Measurements from ENCODE around the gene OSBPL8.

Gene OSBPL8

DNA sequence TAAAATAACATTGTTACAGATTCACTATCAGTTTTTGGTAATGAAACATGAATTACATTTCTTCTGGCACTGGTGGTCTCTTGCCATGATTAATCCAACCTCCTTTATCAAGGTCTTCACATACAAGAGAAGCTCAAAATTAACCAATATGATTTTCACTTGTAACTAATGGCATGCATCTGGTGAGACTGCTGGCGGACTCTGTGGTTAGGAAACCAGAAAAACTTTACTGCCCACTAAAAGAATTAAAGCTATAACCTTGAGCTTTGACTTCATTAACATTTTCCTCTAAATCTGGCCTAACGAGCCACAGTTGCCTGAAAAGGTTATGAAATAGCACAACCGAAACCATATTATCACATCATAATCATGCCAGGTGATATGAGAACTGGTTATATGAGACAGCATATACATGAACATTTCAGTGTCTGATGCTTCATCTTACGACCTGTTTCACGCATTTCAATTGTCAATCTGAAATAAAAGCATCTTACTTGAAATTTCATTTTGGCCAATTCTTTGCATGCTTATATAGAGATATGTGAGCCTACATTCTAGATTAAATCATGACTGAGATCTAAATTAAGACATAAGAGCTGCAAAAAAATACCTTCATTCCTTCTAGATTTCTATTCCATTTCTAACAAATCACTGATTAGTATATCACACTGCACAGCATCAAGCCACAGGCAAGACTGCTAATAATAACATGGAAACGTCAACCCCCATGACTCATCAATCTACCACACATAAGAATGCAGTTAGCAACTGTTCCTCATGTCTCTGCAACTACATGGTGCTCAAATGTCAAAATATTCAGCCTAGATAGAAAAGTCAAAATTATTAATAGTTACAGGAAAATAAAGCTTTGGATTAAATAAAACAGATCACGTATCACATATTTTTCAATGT lies 89.3 kb downstream of the OSBPL8 start:
- DNase-seq (ENCODE audit: low read depth, low spot score) = no peak

GRCh38 chr12:76464631-76465166 lies 94.9 kb downstream of the OSBPL8 start:
- DNase-seq (ENCODE audit: low read depth, low spot score) = no peak

DNA sequence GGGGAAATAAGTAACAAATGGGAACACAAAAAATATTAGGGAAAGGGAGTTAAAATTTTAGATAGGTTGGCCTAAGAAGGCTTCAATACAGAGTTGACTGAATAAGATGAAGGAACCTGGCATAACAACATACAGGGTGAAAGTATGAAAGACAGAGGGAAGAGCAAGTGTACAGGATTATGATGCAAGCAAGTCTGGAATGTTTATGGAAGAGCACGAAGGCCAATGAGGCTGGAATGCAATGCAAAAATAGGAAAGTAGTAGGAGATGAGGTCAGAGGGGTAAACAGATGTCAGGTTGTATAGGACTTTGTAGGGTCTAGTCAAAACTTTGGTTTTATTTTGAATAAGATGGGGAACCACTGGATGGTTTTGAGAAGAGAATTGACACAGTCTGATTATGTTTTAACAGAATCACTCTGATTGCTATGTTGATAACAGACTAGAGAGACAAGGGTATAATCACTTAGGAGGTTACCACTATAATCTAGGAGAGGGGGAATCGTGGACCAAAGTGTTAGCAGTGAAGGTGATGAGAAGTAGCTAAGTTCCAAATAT lies 96.8 kb downstream of the OSBPL8 start:
- DNase-seq (ENCODE audit: low read depth, low spot score) = no peak

GRCh38 chr12:76460807-76461206 lies 98.8 kb downstream of the OSBPL8 start:
- no peak for DNase-seq (ENCODE audit: low read depth, low spot score)

DNA sequence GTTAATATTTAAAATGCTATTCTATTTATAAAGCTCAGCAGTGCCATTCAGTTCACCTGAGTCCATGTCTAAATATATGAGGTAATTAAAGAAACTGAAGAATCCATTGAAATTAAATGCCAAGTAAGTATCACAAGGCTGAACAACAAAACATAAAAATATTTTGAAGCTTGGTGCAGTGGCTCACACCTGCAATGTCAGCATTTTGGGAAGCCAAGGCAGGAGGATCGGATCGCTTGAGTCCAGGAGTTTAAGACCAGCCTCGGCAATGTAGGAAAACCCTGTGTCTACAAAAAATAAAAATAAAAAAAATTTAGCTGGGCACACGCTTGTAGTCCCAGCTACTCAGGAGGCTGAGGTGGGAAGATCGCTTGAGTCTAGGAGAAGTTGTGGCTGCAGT lies 101.8 kb downstream of the OSBPL8 start:
- no peak for DNase-seq (ENCODE audit: low read depth, low spot score)

GRCh38 chr12:76457010-76457409 lies 102.6 kb downstream of the OSBPL8 start:
- no peak for DNase-seq (ENCODE audit: low read depth, low spot score)

DNA sequence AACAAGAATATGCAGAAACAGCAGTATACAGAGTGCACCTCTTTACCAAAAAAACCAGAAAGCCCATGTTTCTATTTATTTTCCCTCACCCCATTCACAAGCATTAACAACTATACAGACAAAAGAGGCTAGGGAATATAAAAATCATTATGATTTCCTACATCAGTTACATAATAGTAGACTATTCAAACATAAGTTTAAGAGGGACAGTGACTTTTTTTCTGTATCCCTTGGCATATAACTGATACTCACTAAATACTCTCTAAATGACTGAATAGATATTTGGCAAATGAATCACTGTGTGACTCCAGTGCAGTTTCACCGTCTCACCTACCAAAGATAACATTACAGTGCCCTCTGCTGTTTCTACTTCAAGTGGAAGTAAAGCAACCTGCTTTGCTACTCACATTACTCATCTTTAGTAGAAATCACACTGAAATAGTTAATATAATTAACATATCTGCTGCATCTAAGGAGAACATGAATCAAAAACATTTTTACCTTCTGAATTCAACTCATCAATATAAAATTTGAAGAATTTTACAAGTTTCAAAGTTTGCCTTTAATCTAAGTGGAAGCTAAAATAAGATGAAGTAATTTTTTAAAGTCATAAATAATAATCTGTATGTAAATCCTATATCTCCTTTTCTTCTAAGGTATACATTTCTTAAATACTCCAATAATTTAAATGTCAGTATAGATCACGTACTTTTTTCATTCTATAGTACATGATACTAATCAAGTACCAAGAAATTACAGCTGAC lies 103.8 kb downstream of the OSBPL8 start:
- DNase-seq (ENCODE audit: low read depth, low spot score) = peak; percentile 17

- DNase-seq (ENCODE audit: low read depth, low spot score) = no peak
These were observed 108.0 kb downstream of the OSBPL8 start for GRCh38 chr12:76451528-76451927.

DNA sequence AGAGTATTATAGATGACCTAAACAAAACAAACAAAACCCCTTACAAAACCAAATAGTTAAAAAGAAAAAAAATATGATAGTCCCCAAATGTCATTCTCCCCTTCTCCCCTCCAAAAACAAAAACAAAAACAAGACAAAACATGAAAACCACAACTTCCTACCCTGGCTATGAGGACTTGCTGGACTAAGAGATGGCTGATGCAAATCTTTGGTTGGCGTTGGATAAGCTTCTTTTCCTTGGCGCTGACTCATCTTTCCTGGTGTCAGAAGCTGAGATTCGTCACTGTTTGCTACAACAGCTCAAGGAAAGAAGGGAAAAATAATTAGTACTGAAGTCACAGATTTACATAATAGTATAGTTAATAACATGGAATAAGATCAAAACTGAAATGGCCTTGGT lies 108.9 kb downstream of the OSBPL8 start:
- DNase-seq (ENCODE audit: low read depth, low spot score) = no peak

- DNase-seq (ENCODE audit: low read depth, low spot score) = no peak
These were observed 109.6 kb downstream of the OSBPL8 start for GRCh38 chr12:76449993-76450392.

DNA sequence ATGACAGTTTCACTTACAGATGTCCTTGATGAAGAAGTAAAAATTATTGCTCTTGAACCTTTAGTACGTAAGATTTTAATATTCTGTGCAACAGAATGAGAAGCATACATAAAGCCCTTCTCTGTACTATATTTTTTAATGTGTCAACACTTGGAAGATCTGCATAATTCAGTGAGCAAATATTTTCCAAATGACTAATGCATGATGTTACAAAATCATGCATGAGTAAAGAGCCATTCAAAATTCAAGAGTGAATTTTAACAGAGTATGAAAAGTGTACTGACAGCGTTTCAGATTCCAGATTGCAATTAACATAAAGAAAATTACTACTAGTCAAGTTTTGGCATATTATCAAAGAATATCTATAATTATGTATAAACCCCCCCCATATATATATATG lies 110.0 kb downstream of the OSBPL8 start:
- no peak for DNase-seq (ENCODE audit: low read depth, low spot score)

DNA sequence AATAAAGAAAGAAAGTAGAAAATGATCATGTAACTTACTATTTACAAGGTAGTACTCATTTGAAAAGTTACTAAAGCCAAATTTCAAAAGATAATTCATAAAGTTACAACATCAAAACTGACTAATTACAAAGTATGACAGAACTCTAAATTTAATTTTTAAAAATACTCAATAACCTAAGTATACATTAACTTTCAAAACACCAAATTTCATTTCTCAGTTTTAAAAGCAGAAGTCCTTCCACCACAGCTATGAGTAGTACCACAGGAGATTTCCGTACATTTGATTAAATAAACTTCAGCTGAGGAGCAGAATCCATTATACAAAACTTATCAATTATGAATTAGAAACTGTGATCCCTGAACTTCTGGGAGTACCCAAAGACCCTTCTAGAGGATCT lies 110.6 kb downstream of the OSBPL8 start:
- no peak for DNase-seq (ENCODE audit: low read depth, low spot score)

DNA sequence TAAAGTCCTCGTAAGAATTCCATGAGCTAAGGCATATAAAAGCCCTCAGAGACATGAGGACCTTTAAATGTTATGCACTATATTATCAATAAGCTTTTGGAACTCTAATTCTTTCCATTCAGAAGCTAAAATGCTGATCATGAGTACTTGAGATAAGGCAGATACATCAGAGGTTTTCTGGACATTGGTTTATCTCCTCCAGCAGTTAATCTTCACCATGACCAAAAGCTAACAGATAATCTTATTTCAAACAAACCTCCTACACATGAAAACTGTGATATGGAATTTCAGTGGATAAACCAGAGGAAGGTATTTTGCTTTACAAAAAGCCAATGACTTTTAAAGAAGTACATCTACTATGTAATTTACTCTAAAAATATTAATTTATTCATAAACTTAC lies 113.5 kb downstream of the OSBPL8 start:
- DNase-seq (ENCODE audit: low read depth, low spot score) = no peak

DNA sequence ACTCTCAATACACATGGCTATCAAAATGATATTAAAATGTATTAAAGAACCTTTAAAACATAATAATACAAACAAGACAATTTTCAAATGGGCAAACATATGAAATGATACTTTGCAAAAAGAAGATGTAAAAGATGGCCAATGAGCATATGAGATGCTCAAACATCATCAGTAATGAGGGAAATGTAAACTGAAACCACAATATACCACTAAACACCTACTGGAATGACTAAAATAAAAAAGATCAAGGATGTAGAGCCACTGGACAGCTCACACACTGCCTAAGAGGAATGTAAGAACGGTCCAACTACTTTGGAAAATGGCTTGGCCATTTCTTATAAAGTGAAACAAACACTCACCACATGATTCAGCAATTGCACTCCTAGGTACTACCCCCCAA lies 114.1 kb downstream of the OSBPL8 start:
- DNase-seq (ENCODE audit: low read depth, low spot score) = no peak

DNA sequence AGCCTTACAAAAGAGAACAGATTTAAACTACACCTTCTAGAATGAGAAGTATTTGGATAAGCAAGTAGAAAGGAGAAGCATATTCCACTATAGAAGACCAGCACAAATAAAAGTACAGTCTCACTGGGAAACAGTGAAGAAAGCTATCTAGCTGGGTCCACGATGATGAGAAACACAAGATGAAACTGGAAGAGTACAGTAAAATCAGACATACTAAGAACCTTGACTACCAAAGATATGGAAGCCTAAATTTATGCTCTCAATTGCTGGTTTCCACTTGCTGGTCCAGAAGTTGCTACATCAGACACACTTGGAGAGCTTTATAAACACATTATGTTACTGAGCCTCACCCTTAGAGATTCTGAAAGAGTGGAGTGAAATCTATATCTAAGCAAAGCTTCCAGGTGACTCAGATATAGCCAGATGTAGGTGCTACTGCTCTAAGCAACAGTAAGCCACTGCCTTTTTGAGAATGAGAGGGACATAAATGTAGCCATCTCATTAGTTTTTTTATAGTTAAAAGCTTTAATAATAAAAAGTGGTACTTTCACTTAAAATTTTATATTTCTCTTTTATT lies 115.1 kb downstream of the OSBPL8 start:
- DNase-seq (ENCODE audit: low read depth, low spot score) = no peak

DNA sequence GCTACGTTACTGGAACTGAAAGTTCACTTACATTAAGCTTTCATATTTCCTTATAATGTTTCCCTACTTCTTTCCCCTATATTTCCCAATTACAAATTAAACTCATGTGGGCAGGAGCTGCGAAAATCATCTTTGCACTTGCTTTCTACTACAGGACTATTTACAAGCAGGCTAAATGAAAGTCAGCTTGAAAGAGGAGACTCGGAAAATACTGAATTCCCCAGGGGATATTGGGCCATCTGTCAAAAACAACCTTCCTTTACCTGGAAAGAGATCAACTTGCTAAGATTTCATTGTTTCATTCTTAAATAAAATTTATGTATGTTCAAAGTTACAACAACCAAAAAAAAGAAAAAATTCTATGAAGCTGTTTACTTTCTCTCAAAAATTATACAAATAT lies 118.6 kb downstream of the OSBPL8 start:
- DNase-seq (ENCODE audit: low read depth, low spot score) = no peak

GRCh38 chr12:76432733-76433132 lies 126.8 kb downstream of the OSBPL8 start:
- no peak for DNase-seq (ENCODE audit: low read depth, low spot score)

DNA sequence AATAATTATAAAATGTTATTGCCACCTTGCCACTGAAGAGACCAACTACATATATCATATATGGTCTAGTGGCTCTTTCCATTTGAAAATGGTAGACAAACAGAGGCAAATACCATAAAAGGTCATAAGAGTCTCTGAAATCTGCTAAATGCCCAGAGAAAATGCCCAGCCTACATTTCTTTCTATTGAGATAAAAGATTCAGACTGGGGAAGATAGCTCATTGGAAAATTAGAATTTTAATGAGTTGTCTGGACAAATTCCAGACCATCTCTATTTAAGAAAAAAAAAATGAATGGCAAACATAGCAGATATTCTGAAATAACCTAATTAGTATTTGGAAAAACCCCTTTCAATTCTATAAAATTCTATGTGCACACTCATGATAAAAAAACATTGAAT lies 131.5 kb downstream of the OSBPL8 start:
- DNase-seq (ENCODE audit: low read depth, low spot score) = no peak

GRCh38 chr12:76426160-76426559 lies 133.4 kb downstream of the OSBPL8 start:
- DNase-seq (ENCODE audit: low read depth, low spot score) = no peak

DNA sequence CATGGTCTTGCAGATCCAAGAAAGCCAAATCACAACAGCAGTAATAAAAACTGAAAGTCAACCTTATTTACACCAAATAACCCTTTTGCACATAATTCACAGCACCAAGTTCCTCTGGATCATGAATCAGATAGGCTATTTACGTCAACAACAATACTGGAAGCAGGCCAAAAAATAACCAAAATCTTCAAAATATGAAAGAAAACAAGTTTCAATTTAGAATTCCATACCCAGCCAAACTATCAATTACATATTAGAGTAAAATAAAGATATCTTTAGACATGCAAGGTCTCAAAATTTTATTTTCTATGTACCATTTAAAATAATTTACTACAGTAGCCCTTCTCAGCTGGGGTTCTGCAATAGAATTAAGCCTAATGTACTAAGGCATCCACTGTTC lies 134.6 kb downstream of the OSBPL8 start:
- no peak for DNase-seq (ENCODE audit: low read depth, low spot score)

- no peak for DNase-seq (ENCODE audit: low read depth, low spot score)
These were observed 136.8 kb downstream of the OSBPL8 start for GRCh38 chr12:76422543-76423438.

Data from iPS DF 19.7 (cell line).